Omental fat pad (tissue), 4 donors: ENCODE measurements around the gene DEPP1. TPM values are rescaled to one million over a fixed set of nuclear protein-coding genes. Genes with fewer than 3 reads are reported as not detected.
A peak's percentile ranks its signal among the peaks of the same experiment; 100 is the strongest.

Experiments
- ATAC-seq: fragments of 150-250 bp; one replicate; pipeline ENCODE4 v1.9.1; 2016; ENCODE audit warnings: mild to moderate bottlenecking, moderate library complexity; ENCODE audit not compliant: low FRiP score
- DNase-seq: peaks from one replicate; pipeline ENCODE4 v3.0.0-alpha.2; 2019; ENCODE audit warnings: low spot score
- CTCF ChIP-seq, 3 donors: fragments of 450-650 bp; IDR thresholded peaks; one replicate each; pipeline ENCODE4 v1.5.1; 2016 to 2017; ENCODE audit warnings: antibody characterized with exemption in 3 of 3, mild to moderate bottlenecking in 3 of 3, moderate library complexity in 2 of 3
- total RNA-seq, 4 donors: library from RNA; depleted of rRNA; stranded (reverse); fragments of >200 nt; gene quantifications; one replicate each; pipeline ENCODE4 v1.1.0, GENCODE V29; 2016

The DEPP1 gene
- total RNA-seq, 4 donors from 2014 or later = 181 to 740 (median 276) TPM

GRCh38 chr10:44998146-44998631 lies 19.6 kb upstream of the DEPP1 start:
- TF ChIP-seq CTCF (IDR thresholded peaks at IDR 0.05) = no peak
- DNase-seq = no peak
- peak; percentile 34 for ATAC-seq

GRCh38 chr10:44997105-44997748 lies 18.6 kb upstream of the DEPP1 start:
- no peak for ATAC-seq
- no peak for DNase-seq
- TF ChIP-seq CTCF (IDR thresholded peaks at IDR 0.05) = no peak

- ATAC-seq (no peak), DNase-seq (no peak)
- TF ChIP-seq CTCF (IDR thresholded peaks at IDR 0.05) = no peak
These were observed 17.5 kb upstream of the DEPP1 start for GRCh38 chr10:44995914-44996669.

- TF ChIP-seq CTCF (IDR thresholded peaks at IDR 0.05) = no peak
- ATAC-seq = no peak
- DNase-seq = no peak
These were observed 16.9 kb upstream of the DEPP1 start for GRCh38 chr10:44995581-44995913.

- DNase-seq (no peak), ATAC-seq (no peak)
- TF ChIP-seq CTCF (IDR thresholded peaks at IDR 0.05) = no peak
These were observed 16.3 kb upstream of the DEPP1 start for GRCh38 chr10:44994752-44995530.

- no peak for TF ChIP-seq CTCF (IDR thresholded peaks at IDR 0.05)
- no peak for DNase-seq
- no peak for ATAC-seq
These were observed 15.5 kb upstream of the DEPP1 start for GRCh38 chr10:44993922-44994751.
